ENCODE results near the gene SAMD14. TPM values are rescaled to one million over a fixed set of nuclear protein-coding genes. Genes with fewer than 3 reads are reported as not detected.

The SAMD14 gene
- total RNA-seq, 6 experiments from 2014 or later, result 0.50 to 3.8 (median 0.77) TPM; not detected in 1

DNA sequence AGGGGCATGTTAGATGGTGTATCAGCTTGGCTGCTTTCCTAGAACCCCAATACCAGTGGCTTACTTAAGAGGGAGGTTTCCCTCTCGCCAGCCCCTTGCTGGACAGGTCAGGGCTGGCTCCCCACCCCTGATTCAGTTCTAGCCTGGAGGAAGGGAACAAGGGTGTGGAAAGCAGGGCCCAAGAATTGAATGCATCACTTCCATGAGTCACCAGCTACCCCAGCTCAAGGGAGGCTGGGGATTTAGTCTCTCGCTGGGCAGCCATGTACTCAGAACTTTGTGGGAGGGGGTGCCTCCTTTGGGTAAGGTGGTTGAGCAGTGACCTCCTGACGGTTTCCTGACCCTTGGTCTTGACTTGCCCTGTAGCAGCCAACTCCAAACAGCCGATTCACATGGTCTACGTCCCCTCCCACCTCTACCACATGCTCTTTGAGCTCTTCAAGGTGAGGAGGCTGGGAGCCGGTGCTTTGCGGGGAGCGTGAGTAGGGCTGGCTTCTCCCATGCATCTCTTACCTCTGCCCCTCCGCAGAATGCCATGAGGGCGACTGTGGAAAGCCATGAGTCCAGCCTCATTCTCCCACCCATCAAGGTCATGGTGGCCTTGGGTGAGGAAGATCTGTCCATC lies 22.1 kb downstream of the SAMD14 start:
- no peak for TF ChIP-seq POLR2A (IDR thresholded peaks at IDR 0.05)
- TF ChIP-seq, protein P1, sequence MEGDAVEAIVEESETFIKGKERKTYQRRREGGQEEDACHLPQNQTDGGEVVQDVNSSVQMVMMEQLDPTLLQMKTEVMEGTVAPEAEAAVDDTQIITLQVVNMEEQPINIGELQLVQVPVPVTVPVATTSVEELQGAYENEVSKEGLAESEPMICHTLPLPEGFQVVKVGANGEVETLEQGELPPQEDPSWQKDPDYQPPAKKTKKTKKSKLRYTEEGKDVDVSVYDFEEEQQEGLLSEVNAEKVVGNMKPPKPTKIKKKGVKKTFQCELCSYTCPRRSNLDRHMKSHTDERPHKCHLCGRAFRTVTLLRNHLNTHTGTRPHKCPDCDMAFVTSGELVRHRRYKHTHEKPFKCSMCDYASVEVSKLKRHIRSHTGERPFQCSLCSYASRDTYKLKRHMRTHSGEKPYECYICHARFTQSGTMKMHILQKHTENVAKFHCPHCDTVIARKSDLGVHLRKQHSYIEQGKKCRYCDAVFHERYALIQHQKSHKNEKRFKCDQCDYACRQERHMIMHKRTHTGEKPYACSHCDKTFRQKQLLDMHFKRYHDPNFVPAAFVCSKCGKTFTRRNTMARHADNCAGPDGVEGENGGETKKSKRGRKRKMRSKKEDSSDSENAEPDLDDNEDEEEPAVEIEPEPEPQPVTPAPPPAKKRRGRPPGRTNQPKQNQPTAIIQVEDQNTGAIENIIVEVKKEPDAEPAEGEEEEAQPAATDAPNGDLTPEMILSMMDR (IDR thresholded peaks at IDR 0.05), result no peak
- peaks cover 0 to 35% (median 4%) of the 10 kb centered on the region in 4 donors for H3K36me3 ChIP-seq
- DNase-seq, result no peak

DNA sequence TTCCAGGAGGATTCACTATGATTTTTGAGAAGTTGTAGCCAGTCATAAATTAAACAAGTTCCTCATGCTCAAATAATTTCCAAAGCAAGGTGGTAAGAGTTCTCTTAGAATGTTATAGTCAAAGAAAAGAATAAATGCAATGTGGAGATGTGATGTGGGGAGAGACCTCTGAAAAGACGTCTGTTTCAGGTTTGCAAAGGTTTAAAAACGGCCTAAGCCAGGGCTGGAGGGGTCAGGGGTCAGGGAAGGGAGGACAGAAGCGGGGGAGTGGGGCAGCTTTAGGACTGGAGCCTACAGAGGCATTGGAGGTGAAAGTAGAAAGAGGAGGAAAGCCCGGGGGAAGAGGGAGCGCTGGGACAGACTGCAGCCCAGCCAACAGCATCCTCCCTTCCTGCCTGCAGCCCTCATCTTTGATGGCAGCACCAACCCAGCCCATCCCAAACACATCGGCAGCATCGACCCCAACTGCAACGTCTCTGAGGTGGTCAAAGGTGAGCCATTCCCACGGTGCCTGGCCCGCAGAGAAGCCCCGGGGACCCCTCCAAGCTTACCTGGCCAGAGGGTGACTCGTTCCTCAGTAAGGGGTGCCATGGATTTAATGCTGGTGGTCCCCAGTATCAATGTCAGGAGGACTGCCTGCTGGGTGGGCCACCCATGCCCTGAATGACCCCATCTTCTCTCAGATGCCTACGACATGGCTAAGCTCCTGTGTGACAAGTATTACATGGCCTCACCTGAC lies 23.4 kb downstream of the SAMD14 start:
- Histone ChIP-seq H3K27me3 (no peaks in the 10 kb centered on the region), H3K4me1 (peaks cover 0 to 21% (median 7%) of the 10 kb centered on the region in 4 donors), H3K27ac (no peak overlapping the region), H3K9me3 (no peaks in the 10 kb centered on the region), H3K4me3 (no peak overlapping the region), H3K36me3 (peaks cover 0 to 35% (median 4%) of the 10 kb centered on the region in 4 donors)
- ATAC-seq (no peak), DNase-seq (no peak)
- 68% methylated on average over 5 of the region's 13 CpGs for WGBS (ENCODE audit: insufficient coverage, low coverage, low lambda C conversion rate, missing lambda C conversion rate)
- TF ChIP-seq, protein P1 (IDR thresholded peaks at IDR 0.05), result no peak
- TF ChIP-seq POLR2A (IDR thresholded peaks at IDR 0.05), result no peak
- intact Hi-C loops (cut with DNase I), result no loop called here

More for the DNA sequence above, 22.1 kb downstream of the SAMD14 start:
- 100% methylated on average over 3 of the region's 10 CpGs for WGBS (ENCODE audit: insufficient coverage, low coverage, low lambda C conversion rate, missing lambda C conversion rate)
- H3K27ac ChIP-seq, result no peak overlapping the region
- H3K4me3 ChIP-seq, result no peak overlapping the region
- H3K27me3 ChIP-seq, result no peaks in the 10 kb centered on the region
- no peak for ATAC-seq
- no peaks in the 10 kb centered on the region for H3K9me3 ChIP-seq
- peaks cover 0 to 21% (median 7%) of the 10 kb centered on the region in 4 donors for H3K4me1 ChIP-seq
- intact Hi-C loops (cut with DNase I), result no loop called here

DNA sequence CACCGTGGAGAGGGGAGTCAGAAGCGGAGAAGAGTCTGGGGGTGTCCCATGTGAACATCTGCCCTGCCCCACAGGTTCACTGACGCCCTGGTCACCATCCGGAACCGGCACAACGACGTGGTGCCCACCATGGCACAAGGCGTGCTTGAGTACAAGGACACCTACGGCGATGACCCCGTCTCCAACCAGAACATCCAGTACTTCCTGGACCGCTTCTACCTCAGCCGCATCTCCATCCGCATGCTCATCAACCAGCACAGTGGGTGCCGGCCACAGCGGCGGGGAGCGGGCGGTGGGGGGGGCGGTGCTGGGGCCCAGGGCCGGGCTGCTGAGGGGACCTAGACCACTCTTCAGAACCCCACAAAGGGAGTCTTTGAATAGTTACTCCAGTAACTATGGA lies 24.1 kb downstream of the SAMD14 start:
- Histone ChIP-seq H3K9me3 (no peaks in the 10 kb centered on the region), H3K27me3 (no peaks in the 10 kb centered on the region), H3K4me1 (peaks cover 0 to 21% (median 10%) of the 10 kb centered on the region in 4 donors), H3K4me3 (no peak overlapping the region), H3K36me3 (peaks cover 0 to 35% (median 4%) of the 10 kb centered on the region in 4 donors), H3K27ac (no peak overlapping the region)
- DNase-seq (no peak), ATAC-seq (no peak)
- TF ChIP-seq, protein P1 (IDR thresholded peaks at IDR 0.05), result no peak
- no peak for TF ChIP-seq POLR2A (IDR thresholded peaks at IDR 0.05)
- intact Hi-C loops (cut with DNase I), result no loop called here
- 94% methylated on average over 9 of the region's 21 CpGs for WGBS (ENCODE audit: insufficient coverage, low coverage, low lambda C conversion rate, missing lambda C conversion rate)

DNA sequence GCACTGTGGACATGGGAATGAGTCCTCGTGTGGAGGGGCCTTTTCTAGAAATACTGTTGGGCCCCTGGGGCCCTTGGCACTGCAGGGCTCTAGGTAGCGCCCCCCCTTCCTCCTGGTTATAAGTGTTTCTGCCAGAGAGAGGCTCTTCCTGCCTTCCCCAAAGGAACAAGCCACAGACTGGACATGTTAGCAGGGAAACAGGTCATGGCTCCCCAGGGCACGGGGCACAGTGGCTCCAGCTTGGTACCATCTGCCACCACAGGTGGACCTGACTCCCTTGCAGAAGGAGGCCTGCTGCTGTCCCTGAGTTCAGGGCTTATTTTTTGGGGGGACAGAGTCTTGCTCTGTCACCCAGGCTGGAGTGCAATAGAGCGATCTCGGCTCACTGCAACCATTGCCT lies 26.0 kb downstream of the SAMD14 start:
- Histone ChIP-seq H3K27me3 (no peaks in the 10 kb centered on the region), H3K4me3 (no peak overlapping the region), H3K4me1 (peaks cover 0 to 29% (median 13%) of the 10 kb centered on the region in 4 donors), H3K9me3 (no peaks in the 10 kb centered on the region), H3K36me3 (peaks cover 0 to 30% (median 4%) of the 10 kb centered on the region in 4 donors), H3K27ac (no peak overlapping the region)
- ATAC-seq (no peak), DNase-seq (no peak)
- intact Hi-C loops (cut with DNase I), result no loop called here
- no CpG with 5 or more reads among the region's 5 CpGs for WGBS (ENCODE audit: insufficient coverage, low coverage, low lambda C conversion rate, missing lambda C conversion rate)
- TF ChIP-seq POLR2A (IDR thresholded peaks at IDR 0.05), result no peak
- TF ChIP-seq, protein P1 (IDR thresholded peaks at IDR 0.05), result no peak

Measured in right lobe of liver (tissue), 6 donors.